T-helper 22 cell (primary cell): ENCODE data around the gene CYP2B6.
"Not testable (repeated sequence)": the region's sequence is repeated elsewhere in the genome, so short reads cannot be mapped to it uniquely, and the experiment has no call there.

ENCODE experiments used
- DNase-seq: peaks from one replicate; pipeline ENCODE4 v3.0.0-alpha.2; 2020; ENCODE audit warnings: low read depth

Gene CYP2B6

GRCh38 chr19:40990972-40991381 lies at the start of gene CYP2B6:
Gene CYP2B6 (plus strand): TSS chr19:40991282. CDS start chr19:40991306, 24 bp downstream.
- no peak for DNase-seq

GRCh38 chr19:40941481-40942219 lies 49.4 kb upstream of the CYP2B6 start:
- no peak for DNase-seq

GRCh38 chr19:40945645-40946044 lies 45.4 kb upstream of the CYP2B6 start:
- DNase-seq, result no peak

- DNase-seq, result no peak
Observed at GRCh38 chr19:40947114-40947513, 44.0 kb upstream of the CYP2B6 start.

- no peak for DNase-seq
Observed at GRCh38 chr19:40947573-40947972, 43.5 kb upstream of the CYP2B6 start.

- DNase-seq, result no peak
Observed at GRCh38 chr19:40948580-40949299, 42.3 kb upstream of the CYP2B6 start.

- no peak for DNase-seq
Observed at GRCh38 chr19:40954573-40954972, 36.5 kb upstream of the CYP2B6 start.

GRCh38 chr19:40959338-40959737 lies 31.7 kb upstream of the CYP2B6 start:
- DNase-seq, result no peak

- no peak for DNase-seq
Observed at GRCh38 chr19:40960062-40960685, 30.9 kb upstream of the CYP2B6 start.

- DNase-seq, result no peak
Observed at GRCh38 chr19:40960780-40961179, 30.3 kb upstream of the CYP2B6 start.

- no peak for DNase-seq
Observed at GRCh38 chr19:40962460-40962961, 28.6 kb upstream of the CYP2B6 start.

- not testable (repeated sequence) for DNase-seq
Observed at GRCh38 chr19:40964361-40964760, 26.7 kb upstream of the CYP2B6 start.

- not testable (repeated sequence) for DNase-seq
Observed at GRCh38 chr19:40965351-40965750, 25.7 kb upstream of the CYP2B6 start.

- not testable (repeated sequence) for DNase-seq
Observed at GRCh38 chr19:40966591-40966990, 24.5 kb upstream of the CYP2B6 start.

GRCh38 chr19:40968065-40968464 lies 23.0 kb upstream of the CYP2B6 start:
- not testable (repeated sequence) for DNase-seq

GRCh38 chr19:40969721-40970120 lies 21.4 kb upstream of the CYP2B6 start:
- not testable (repeated sequence) for DNase-seq

- DNase-seq, result peak; percentile 13
Observed at GRCh38 chr19:40970396-40971345, 20.4 kb upstream of the CYP2B6 start.

- peak; percentile 44 for DNase-seq
Observed at GRCh38 chr19:40974633-40975037, 16.4 kb upstream of the CYP2B6 start.

- DNase-seq, result no peak
Observed at GRCh38 chr19:40976134-40976533, 14.9 kb upstream of the CYP2B6 start.

- no peak for DNase-seq
Observed at GRCh38 chr19:40976724-40977123, 14.4 kb upstream of the CYP2B6 start.

GRCh38 chr19:40979759-40980158 lies 11.3 kb upstream of the CYP2B6 start:
- DNase-seq, result not testable (repeated sequence)
